H9 (cell line): Measurements from ENCODE around the gene TMED3. TPM values are rescaled to one million over a fixed set of nuclear protein-coding genes. Genes with fewer than 3 reads are reported as not detected.

Experiments used
- DNase-seq: peaks from one replicate; pipeline ENCODE4 v3.0.0-alpha.2; 2017
- H2AFZ ChIP-seq: one replicate; pipeline ENCODE4 v1.6.1; 2013; ENCODE audit warnings: mild to moderate bottlenecking, low read length, control low read depth, moderate library complexity
- H2AK5ac ChIP-seq: 2 replicates; pipeline ENCODE4 v1.6.1; 2013; ENCODE audit warnings: low read length, control low read depth, mixed read lengths; ENCODE audit not compliant: insufficient read length
- H2BK120ac ChIP-seq: one replicate; pipeline ENCODE4 v1.6.1; 2013; ENCODE audit warnings: low read depth, mild to moderate bottlenecking, low read length, control low read depth, inconsistent platforms; ENCODE audit not compliant: poor library complexity, severe bottlenecking
- H2BK12ac ChIP-seq: 2 replicates; pipeline ENCODE4 v1.6.1; 2013; ENCODE audit warnings: low read length, control low read depth, mixed read lengths, low read depth; ENCODE audit not compliant: insufficient read length
- H2BK15ac ChIP-seq: 2 replicates; pipeline ENCODE4 v1.6.1; 2013; ENCODE audit warnings: low read depth, low read length, control low read depth
- H2BK20ac ChIP-seq: one replicate; pipeline ENCODE4 v1.6.1; 2013; ENCODE audit warnings: low read depth, mild to moderate bottlenecking, low read length, control low read depth, inconsistent platforms; ENCODE audit not compliant: poor library complexity, severe bottlenecking
- H2BK5ac ChIP-seq: 2 replicates; pipeline ENCODE4 v1.6.1; 2013; ENCODE audit warnings: low read length, control low read depth, mixed read lengths; ENCODE audit not compliant: insufficient read length
- H3K14ac ChIP-seq: 2 replicates; pipeline ENCODE4 v1.6.1; 2013; ENCODE audit warnings: low read length, control low read depth; ENCODE audit not compliant: insufficient read depth
- H3K18ac ChIP-seq: 2 replicates; pipeline ENCODE4 v1.6.1; 2013; ENCODE audit warnings: low read depth, mild to moderate bottlenecking, mixed read lengths, low read length, control low read depth; ENCODE audit not compliant: insufficient read length
- H3K23ac ChIP-seq: 2 replicates; pipeline ENCODE4 v1.6.1; 2013; ENCODE audit warnings: low read length, control low read depth, mixed read lengths, low read depth; ENCODE audit not compliant: insufficient read length
- H3K23me2 ChIP-seq: 2 replicates; pipeline ENCODE4 v1.6.1; 2013; ENCODE audit warnings: low read depth, mild to moderate bottlenecking, mixed read lengths, low read length, control low read depth; ENCODE audit not compliant: insufficient read length, poor library complexity, severe bottlenecking
- H3K27ac ChIP-seq: 2 replicates; pipeline ENCODE4 v1.5.1; 2013; ENCODE audit warnings: low read length, control low read depth, mixed read lengths, low read depth; ENCODE audit not compliant: insufficient read length
- H3K27me3 ChIP-seq: 2 replicates; pipeline ENCODE4 v1.6.1; 2013; ENCODE audit warnings: low read length, control low read depth, inconsistent platforms; ENCODE audit not compliant: insufficient read depth
- H3K4ac ChIP-seq: 2 replicates; pipeline ENCODE4 v1.6.1; 2013; ENCODE audit warnings: low read depth, mild to moderate bottlenecking, control low read depth, inconsistent platforms, low read length, moderate library complexity
- H3K4me1 ChIP-seq: 2 replicates; pipeline ENCODE4 v1.6.1; 2013; ENCODE audit warnings: low read length, control low read depth, inconsistent platforms; ENCODE audit not compliant: insufficient read depth
- H3K4me2 ChIP-seq: 2 replicates; pipeline ENCODE4 v1.6.1; 2013; ENCODE audit warnings: low read length, control low read depth, mixed read lengths; ENCODE audit not compliant: insufficient read length, insufficient read depth
- H3K56ac ChIP-seq: 2 replicates; pipeline ENCODE4 v1.6.1; 2013; ENCODE audit warnings: low read depth, mild to moderate bottlenecking, mixed read lengths, low read length, control low read depth; ENCODE audit not compliant: insufficient read length
- H3K79me1 ChIP-seq: 2 replicates; pipeline ENCODE4 v1.6.1; 2013; ENCODE audit warnings: low read depth, mild to moderate bottlenecking, moderate library complexity, low read length, control low read depth, inconsistent platforms; ENCODE audit not compliant: insufficient read depth, poor library complexity, severe bottlenecking
- H3K79me2 ChIP-seq: 2 replicates; pipeline ENCODE4 v1.6.1; 2013; ENCODE audit warnings: low read length, control low read depth, inconsistent platforms; ENCODE audit not compliant: insufficient read depth
- H3K9ac ChIP-seq: 2 replicates; pipeline ENCODE4 v1.6.1; 2013; ENCODE audit warnings: low read length, control low read depth, mixed read lengths; ENCODE audit not compliant: insufficient read length; ENCODE audit errors: extremely low read depth
- H3K9me3 ChIP-seq: one replicate; pipeline ENCODE4 v1.6.1; 2013; ENCODE audit warnings: low read depth, low read length, inconsistent platforms; ENCODE audit not compliant: control insufficient read depth
- H3T11ph ChIP-seq: one replicate; pipeline ENCODE4 v1.6.1; 2013; ENCODE audit warnings: mild to moderate bottlenecking, low read length, control low read depth, inconsistent platforms
- H4K20me1 ChIP-seq: one replicate; pipeline ENCODE4 v1.6.1; 2013; ENCODE audit not compliant: control insufficient read depth, insufficient read length, insufficient read depth
- H4K5ac ChIP-seq: 2 replicates; pipeline ENCODE4 v1.6.1; 2013; ENCODE audit warnings: low read depth, mild to moderate bottlenecking, mixed read lengths, low read length, control low read depth; ENCODE audit not compliant: insufficient read length
- H4K8ac ChIP-seq: replicated peaks from 2 replicates; pipeline ENCODE4 v1.6.1; 2013; ENCODE audit warnings: low read length, control low read depth, mixed read lengths, low read depth; ENCODE audit not compliant: insufficient read length
- H4K91ac ChIP-seq: 2 replicates; pipeline ENCODE4 v1.6.1; 2013; ENCODE audit warnings: low read depth, mild to moderate bottlenecking, moderate library complexity, mixed read lengths, low read length, control low read depth; ENCODE audit not compliant: insufficient read length
- H3K27ac Mint-ChIP-seq, 3 experiments: 2 replicates in 2 of 3; 3 replicates in 1 of 3; pipeline ENCODE4 v1.8.0; 2020 to 2021; ENCODE audit warnings: mixed read lengths in 3 of 3, mild to moderate bottlenecking in 1 of 3, moderate library complexity in 1 of 3
- H3K27me3 Mint-ChIP-seq: 2 replicates; pipeline ENCODE4 v1.8.0; 2021; ENCODE audit warnings: low read depth, mild to moderate bottlenecking, moderate library complexity, mixed read lengths
- H3K36me3 Mint-ChIP-seq, 3 experiments: 2 replicates in 2 of 3; 3 replicates in 1 of 3; pipeline ENCODE4 v1.8.0; 2020 to 2021; ENCODE audit warnings: low read depth in 3 of 3, mixed read lengths in 3 of 3; ENCODE audit not compliant: insufficient read depth in 1 of 3
- H3K4me1 Mint-ChIP-seq, 2 experiments: 2 replicates each; pipeline ENCODE4 v1.8.0; 2020; ENCODE audit warnings: mixed read lengths in 2 of 2
- H3K4me3 Mint-ChIP-seq, 2 experiments: 2 replicates in 1 of 2; 3 replicates in 1 of 2; pipeline ENCODE4 v1.8.0; 2020 to 2021; ENCODE audit warnings: mild to moderate bottlenecking in 2 of 2, mixed read lengths in 2 of 2, moderate library complexity in 1 of 2
- H3K9me3 Mint-ChIP-seq, 2 experiments: 2 replicates in 1 of 2; 3 replicates in 1 of 2; pipeline ENCODE4 v1.8.0; 2020; ENCODE audit warnings: mild to moderate bottlenecking in 2 of 2, mixed read lengths in 2 of 2, moderate library complexity in 1 of 2
- WGBS: extraction: QIAGEN DNeasy Blood & Tissue Kit; methylation state at CpG from one replicate; pipeline ENCODE4 v1.1.7; 2013; ENCODE audit warnings: missing lambda C conversion rate, low lambda C conversion rate, mixed read lengths; ENCODE audit not compliant: insufficient read length; ENCODE audit errors: extremely low coverage; 5-methylcytosine and 5-hydroxymethylcytosine counted together
- total RNA-seq: library from RNA; stranded (reverse); gene quantifications from 2 replicates; pipeline ENCODE4 v1.2.1, GENCODE V29; 2021
- TF ChIP-seq, protein P1 (sequence below): fragments of 200-600 bp; sonication (generic); conservative IDR thresholded peaks from 3 replicates; pipeline ENCODE4 v1.8.0; 2021; ENCODE audit warnings: antibody characterized with exemption, mild to moderate bottlenecking

The TMED3 gene
- total RNA-seq, 1 experiment from 2014 or later: 46.4 TPM

DNA sequence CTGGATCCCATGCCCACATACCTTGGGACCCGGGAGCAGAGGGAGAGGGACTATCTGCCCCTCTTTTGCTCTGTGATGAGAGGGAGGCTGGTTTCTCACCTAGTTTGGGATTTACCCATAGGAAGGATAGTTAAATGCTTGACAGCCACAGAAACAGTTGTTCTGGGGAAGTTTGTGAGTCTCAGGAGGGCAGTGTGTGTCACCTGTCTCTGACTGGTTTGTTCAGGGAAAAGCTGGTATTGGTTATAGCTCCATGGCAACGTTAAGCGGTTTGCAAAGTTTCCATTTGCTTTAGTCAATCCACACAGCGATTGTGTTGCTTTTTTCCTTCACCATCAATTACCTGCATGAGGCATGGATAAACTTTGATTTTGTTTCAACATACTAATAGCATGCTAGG lies 3.7 kb upstream of the TMED3 start:
- no peak overlapping the region for H3K56ac ChIP-seq
- Mint-ChIP-seq H3K27me3 (peaks cover 67% of the 10 kb centered on the region), H3K4me1 (peaks cover 7 to 11% of the 10 kb centered on the region in 2 experiments), H3K27ac (no peak overlapping the region), H3K4me3 (no peak overlapping the region), H3K9me3 (peaks cover 0 to 4% of the 10 kb centered on the region in 2 experiments; a peak in 2 of 5 replicates), H3K36me3 (no peaks in the 10 kb centered on the region)
- H2BK15ac ChIP-seq: no peak overlapping the region
- no peak overlapping the region for H3K18ac ChIP-seq
- H3K14ac ChIP-seq: no peak overlapping the region
- no peak overlapping the region for H2BK5ac ChIP-seq
- H3K79me1 ChIP-seq: no peaks in the 10 kb centered on the region
- no peak overlapping the region for H3K23ac ChIP-seq
- H3K27ac ChIP-seq: no peak overlapping the region
- no peak overlapping the region for H4K8ac ChIP-seq
- no peak overlapping the region for H3K4me2 ChIP-seq
- no peak overlapping the region for H2AFZ ChIP-seq
- H3T11ph ChIP-seq: no peak overlapping the region
- H4K5ac ChIP-seq: no peak overlapping the region
- H4K20me1 ChIP-seq: no peaks in the 10 kb centered on the region
- no CpG with 5 or more reads among the region's 4 CpGs for WGBS
- peaks cover 12% of the 10 kb centered on the region for H3K23me2 ChIP-seq
- H3K4me1 ChIP-seq: peaks cover 3% of the 10 kb centered on the region; the same call in 1 of the 2 replicates
- no peak overlapping the region for H2BK120ac ChIP-seq
- no peaks in the 10 kb centered on the region for H3K79me2 ChIP-seq
- no peak overlapping the region for H2AK5ac ChIP-seq
- TF ChIP-seq, protein P1, sequence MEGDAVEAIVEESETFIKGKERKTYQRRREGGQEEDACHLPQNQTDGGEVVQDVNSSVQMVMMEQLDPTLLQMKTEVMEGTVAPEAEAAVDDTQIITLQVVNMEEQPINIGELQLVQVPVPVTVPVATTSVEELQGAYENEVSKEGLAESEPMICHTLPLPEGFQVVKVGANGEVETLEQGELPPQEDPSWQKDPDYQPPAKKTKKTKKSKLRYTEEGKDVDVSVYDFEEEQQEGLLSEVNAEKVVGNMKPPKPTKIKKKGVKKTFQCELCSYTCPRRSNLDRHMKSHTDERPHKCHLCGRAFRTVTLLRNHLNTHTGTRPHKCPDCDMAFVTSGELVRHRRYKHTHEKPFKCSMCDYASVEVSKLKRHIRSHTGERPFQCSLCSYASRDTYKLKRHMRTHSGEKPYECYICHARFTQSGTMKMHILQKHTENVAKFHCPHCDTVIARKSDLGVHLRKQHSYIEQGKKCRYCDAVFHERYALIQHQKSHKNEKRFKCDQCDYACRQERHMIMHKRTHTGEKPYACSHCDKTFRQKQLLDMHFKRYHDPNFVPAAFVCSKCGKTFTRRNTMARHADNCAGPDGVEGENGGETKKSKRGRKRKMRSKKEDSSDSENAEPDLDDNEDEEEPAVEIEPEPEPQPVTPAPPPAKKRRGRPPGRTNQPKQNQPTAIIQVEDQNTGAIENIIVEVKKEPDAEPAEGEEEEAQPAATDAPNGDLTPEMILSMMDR: no peak
- no peaks in the 10 kb centered on the region for H3K9me3 ChIP-seq
- no peak for DNase-seq
- no peaks in the 10 kb centered on the region; the same call in 1 of the 2 replicates for H3K27me3 ChIP-seq
- no peak overlapping the region for H3K9ac ChIP-seq
- no peak overlapping the region for H3K4ac ChIP-seq
- H2BK12ac ChIP-seq: no peak overlapping the region
- H2BK20ac ChIP-seq: no peak overlapping the region
- H4K91ac ChIP-seq: no peak overlapping the region
